ENCODE measurements around the gene ZNF30. TPM values are rescaled to one million over a fixed set of nuclear protein-coding genes. Genes with fewer than 3 reads are reported as not detected.
"Not testable (repeated sequence)": the region's sequence is repeated elsewhere in the genome, so short reads cannot be mapped to it uniquely, and the experiment has no call there.

The ZNF30 gene
- total RNA-seq, 6 experiments from 2014 or later: 0.95 to 4.0 (median 1.4) TPM

- H3K27ac ChIP-seq: no peak overlapping the region
- no peaks in the 10 kb centered on the region for H3K27me3 ChIP-seq
- no peak overlapping the region for H3K4me3 ChIP-seq
- 82% methylated on average over 7 of the region's 8 CpGs for WGBS (ENCODE audit: insufficient coverage, low coverage, low lambda C conversion rate, missing lambda C conversion rate)
- H3K4me1 ChIP-seq: peaks cover 0 to 17% (median 10%) of the 10 kb centered on the region in 4 donors
- intact Hi-C loops (cut with DNase I): no loop called here
- TF ChIP-seq POLR2A (IDR thresholded peaks at IDR 0.05) (no peak), CTCF (IDR thresholded peaks at IDR 0.05) (no peak)
- no peaks in the 10 kb centered on the region for H3K36me3 ChIP-seq
- peak in 1 of 3 donors; percentile 8 for DNase-seq
- ATAC-seq: no peak
- H3K9me3 ChIP-seq: no peaks in the 10 kb centered on the region
These were observed 65.0 kb downstream of the ZNF30 start for GRCh38 chr19:34991542-34992333.

DNA sequence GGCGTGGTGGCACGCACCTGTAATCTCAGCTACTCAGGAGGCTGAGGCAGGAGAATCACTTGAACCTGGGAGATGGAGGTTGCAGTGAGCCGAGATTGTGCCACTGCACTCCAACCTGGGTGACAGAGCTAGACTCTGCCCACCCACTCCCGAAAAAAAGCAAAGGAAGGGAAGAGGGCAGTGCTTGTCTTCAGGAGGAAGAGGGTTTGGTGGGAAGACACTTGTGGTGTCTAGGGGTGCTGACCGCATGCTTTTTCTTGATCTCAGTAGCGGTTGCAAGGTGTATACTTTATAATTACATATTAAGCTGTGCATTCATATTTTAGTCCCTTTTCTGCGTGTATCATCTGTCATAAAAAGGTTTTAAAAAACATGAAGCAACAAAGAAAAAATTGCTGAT is 65.9 kb downstream of the ZNF30 start:
- intact Hi-C loops (cut with DNase I); H3K9me3 ChIP-seq; H3K4me3 ChIP-seq; H3K36me3 ChIP-seq; ATAC-seq; DNase-seq; H3K27me3 ChIP-seq; H3K27ac ChIP-seq: not testable (repeated sequence)
- WGBS (ENCODE audit: insufficient coverage, low coverage, low lambda C conversion rate, missing lambda C conversion rate): 94% methylated on average over 3 of the region's 7 CpGs
- peaks cover 0 to 19% (median 10%) of the 10 kb centered on the region in 4 donors for H3K4me1 ChIP-seq

DNA sequence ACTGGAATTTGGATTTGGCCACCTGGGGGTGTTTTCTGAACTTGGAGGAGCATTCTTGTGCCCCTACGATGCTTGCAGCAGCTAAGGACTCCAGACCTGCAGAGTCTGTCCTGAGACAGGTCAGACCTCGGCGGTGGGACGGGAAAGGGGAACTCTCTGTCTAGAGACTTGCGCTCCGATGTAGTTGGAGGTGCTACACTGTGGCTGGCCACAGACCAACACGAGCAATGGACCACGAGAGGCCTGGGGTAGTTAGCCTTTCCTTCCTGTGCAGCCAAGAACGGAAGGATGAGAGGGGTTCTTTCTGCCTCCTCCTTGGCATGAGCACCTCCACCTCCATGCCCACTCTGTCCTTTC is 67.6 kb downstream of the ZNF30 start:
- H3K27me3 ChIP-seq: no peaks in the 10 kb centered on the region
- ATAC-seq (no peak), DNase-seq (peak in 1 of 3 donors; percentile 58)
- TF ChIP-seq POLR2A (IDR thresholded peaks at IDR 0.05) (no peak), CTCF (IDR thresholded peaks at IDR 0.05) (no peak)
- H3K4me1 ChIP-seq: peaks cover 0 to 32% (median 10%) of the 10 kb centered on the region in 4 donors
- H3K9me3 ChIP-seq: no peaks in the 10 kb centered on the region
- WGBS (ENCODE audit: insufficient coverage, low coverage, low lambda C conversion rate, missing lambda C conversion rate): no CpG with 5 or more reads among the region's 9 CpGs
- intact Hi-C loops (cut with DNase I): no loop called here
- no peaks in the 10 kb centered on the region for H3K36me3 ChIP-seq
- H3K4me3 ChIP-seq: no peak overlapping the region
- peak overlapping the region in 2 of 3 donors; percentile 32 to 83 for H3K27ac ChIP-seq

Other genes with a start within 250 kb of the ZNF30 start
- under 1 TPM; 0.20 to 0.68 (median 0.39) TPM for gene SCGB2B2, start 249.7 kb upstream of the ZNF30 start, total RNA-seq
- 10 to 100 TPM in 3 of 6 experiments, 1 to 10 TPM in 3; 7.3 to 14.5 (median 10.1) TPM for gene ZNF302, start 249.2 kb upstream of the ZNF30 start, total RNA-seq
- gene ZNF181, start 192.7 kb upstream of the ZNF30 start, total RNA-seq: 10 to 100 TPM in 1 of 6 experiments, 1 to 10 TPM in 5; 5.3 to 10.1 (median 8.0) TPM
- 1 to 10 TPM; 1.5 to 4.6 (median 2.3) TPM for gene ZNF599, start 153.7 kb upstream of the ZNF30 start, total RNA-seq
- gene ZNF792, start 37.3 kb downstream of the ZNF30 start, total RNA-seq: 1 to 10 TPM; 2.6 to 3.8 (median 3.2) TPM
- gene GRAMD1A, start 73.4 kb downstream of the ZNF30 start, total RNA-seq: 10 to 100 TPM; 10.4 to 34.8 (median 15.4) TPM
- 1 to 10 TPM; 2.6 to 4.9 (median 3.6) TPM for gene SCN1B, start 103.6 kb downstream of the ZNF30 start, total RNA-seq
- 100 to 1,000 TPM; 285 to 486 (median 374) TPM for gene HPN, start 114.8 kb downstream of the ZNF30 start, total RNA-seq
- gene FXYD3, start 188.9 kb downstream of the ZNF30 start, total RNA-seq: 1 to 10 TPM in 1 of 6 experiments, not detected in 5; 1.0 TPM
- 1 to 10 TPM in 5 of 6 experiments, under 1 TPM in 1; 0.99 to 2.0 (median 1.5) TPM for gene LGI4, start 208.2 kb downstream of the ZNF30 start, total RNA-seq
- gene FXYD1, start 211.9 kb downstream of the ZNF30 start, total RNA-seq: 100 to 1,000 TPM in 4 of 6 experiments, 10 to 100 TPM in 2; 38.9 to 263 (median 140) TPM
- gene FXYD7, start 216.4 kb downstream of the ZNF30 start, total RNA-seq: under 1 TPM in 1 of 6 experiments, not detected in 5; 0.49 TPM
- 10 to 100 TPM in 4 of 6 experiments, 1 to 10 TPM in 2; 5.6 to 23.6 (median 14.2) TPM for gene FXYD5, start 227.8 kb downstream of the ZNF30 start, total RNA-seq